GM12878 (cell line): ENCODE data around the gene RNF166.

Experiments used
- CBX5 ChIP-seq: sonication (generic); IDR thresholded peaks from 2 replicates; pipeline ENCODE4 v1.6.1; 2016; ENCODE audit warnings: low read depth, moderate library complexity, mild to moderate bottlenecking, inconsistent platforms
- CEBPZ ChIP-seq: fragments of 150-350 bp; IDR thresholded peaks from 2 replicates; pipeline ENCODE4 v1.6.1; 2016; ENCODE audit warnings: low read depth, low read length
- CREB1 ChIP-seq: IDR thresholded peaks from 2 replicates; pipeline ENCODE4 v1.6.1; 2012; ENCODE audit warnings: low read depth, mild to moderate bottlenecking, inconsistent platforms
- CTCF ChIP-seq, 3 experiments: IDR thresholded peaks in 2 of 3; conservative IDR thresholded peaks in 1 of 3; 2 replicates each; pipeline ENCODE4 v1.5.1; 2011; ENCODE audit warnings: low read depth in 3 of 3, low read length in 3 of 3, mild to moderate bottlenecking in 3 of 3, control low read depth in 2 of 3, moderate library complexity in 2 of 3, inconsistent platforms in 1 of 3, mixed read lengths in 1 of 3; ENCODE audit not compliant: control insufficient read depth in 2 of 3, insufficient read depth in 1 of 3; ENCODE audit errors: extremely low read depth in 1 of 3
- HDGF ChIP-seq: fragments of 450-650 bp; IDR thresholded peaks from 2 replicates; pipeline ENCODE4 v1.6.1; 2016; ENCODE audit warnings: antibody characterized with exemption
- IRF4 ChIP-seq: IDR thresholded peaks from 2 replicates; pipeline ENCODE4 v1.6.1; 2011; ENCODE audit warnings: low read depth, low read length
- NFIC ChIP-seq: IDR thresholded peaks from 2 replicates; pipeline ENCODE4 v1.6.1; 2012; ENCODE audit warnings: low read depth, mild to moderate bottlenecking, inconsistent platforms, low read length, moderate library complexity
- POLR2AphosphoS5 ChIP-seq: IDR thresholded peaks from 2 replicates; pipeline ENCODE4 v1.6.1; 2011; ENCODE audit warnings: mild to moderate bottlenecking, low read length, inconsistent platforms
- RAD21 ChIP-seq: IDR thresholded peaks from 2 replicates; pipeline ENCODE4 v1.6.1; 2011; ENCODE audit warnings: mild to moderate bottlenecking, low read depth, low read length, moderate library complexity; ENCODE audit not compliant: insufficient read depth
- RFX5 ChIP-seq: IDR thresholded peaks from 2 replicates; pipeline ENCODE4 v1.6.1; 2011; ENCODE audit warnings: low read depth, low read length, improper control_type of control experiment
- YY1 ChIP-seq: IDR thresholded peaks from 2 replicates; pipeline ENCODE4 v1.6.1; 2011; ENCODE audit warnings: low read depth, mild to moderate bottlenecking, low read length
- ZNF274 ChIP-seq: IDR thresholded peaks from one replicate; pipeline ENCODE4 v1.8.0; 2011; ENCODE audit not compliant: insufficient read length, insufficient read depth
- TF ChIP-seq, protein P1 (sequence below): fragments of 450-650 bp; IDR thresholded peaks from 2 replicates; pipeline ENCODE4 v1.6.1; 2017; ENCODE audit warnings: low read depth, mild to moderate bottlenecking, moderate library complexity

GRCh38 chr16:88654363-88655052 is 51.7 kb downstream of the RNF166 start:
- no peak for TF ChIP-seq NFIC
- TF ChIP-seq, protein P1, sequence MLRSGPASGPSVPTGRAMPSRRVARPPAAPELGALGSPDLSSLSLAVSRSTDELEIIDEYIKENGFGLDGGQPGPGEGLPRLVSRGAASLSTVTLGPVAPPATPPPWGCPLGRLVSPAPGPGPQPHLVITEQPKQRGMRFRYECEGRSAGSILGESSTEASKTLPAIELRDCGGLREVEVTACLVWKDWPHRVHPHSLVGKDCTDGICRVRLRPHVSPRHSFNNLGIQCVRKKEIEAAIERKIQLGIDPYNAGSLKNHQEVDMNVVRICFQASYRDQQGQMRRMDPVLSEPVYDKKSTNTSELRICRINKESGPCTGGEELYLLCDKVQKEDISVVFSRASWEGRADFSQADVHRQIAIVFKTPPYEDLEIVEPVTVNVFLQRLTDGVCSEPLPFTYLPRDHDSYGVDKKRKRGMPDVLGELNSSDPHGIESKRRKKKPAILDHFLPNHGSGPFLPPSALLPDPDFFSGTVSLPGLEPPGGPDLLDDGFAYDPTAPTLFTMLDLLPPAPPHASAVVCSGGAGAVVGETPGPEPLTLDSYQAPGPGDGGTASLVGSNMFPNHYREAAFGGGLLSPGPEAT = no peak
- no peak for TF ChIP-seq CEBPZ
- TF ChIP-seq IRF4 = no peak
- TF ChIP-seq YY1 = no peak
- no peak for TF ChIP-seq HDGF
- no peak for TF ChIP-seq ZNF274
- no peak for TF ChIP-seq RFX5
- TF ChIP-seq RAD21 = no peak
- no peak for TF ChIP-seq POLR2AphosphoS5
- TF ChIP-seq CREB1 = no peak
- no peak for TF ChIP-seq CTCF (IDR thresholded peaks at IDR 0.05 in 2 of 3, conservative IDR thresholded peaks at IDR 0.05 in 1 of 3; ENCODE audit: control insufficient read depth in 2 of 3, extremely low read depth in 1 of 3, insufficient read depth in 1 of 3, low read depth in 3 of 3, low read length in 3 of 3)
- no peak for TF ChIP-seq CBX5
